HG03139 (cell line): ENCODE measurements around the gene SCLY.
"Not testable (repeated sequence)": the region's sequence is repeated elsewhere in the genome, so short reads cannot be mapped to it uniquely, and the experiment has no call there.

ENCODE experiments used
- ATAC-seq: cut with Tn5 transposase; IDR thresholded peaks from one replicate; pipeline ENCODE4 v1.9.1; 2021; ENCODE audit not compliant: unreplicated experiment

Gene SCLY

DNA sequence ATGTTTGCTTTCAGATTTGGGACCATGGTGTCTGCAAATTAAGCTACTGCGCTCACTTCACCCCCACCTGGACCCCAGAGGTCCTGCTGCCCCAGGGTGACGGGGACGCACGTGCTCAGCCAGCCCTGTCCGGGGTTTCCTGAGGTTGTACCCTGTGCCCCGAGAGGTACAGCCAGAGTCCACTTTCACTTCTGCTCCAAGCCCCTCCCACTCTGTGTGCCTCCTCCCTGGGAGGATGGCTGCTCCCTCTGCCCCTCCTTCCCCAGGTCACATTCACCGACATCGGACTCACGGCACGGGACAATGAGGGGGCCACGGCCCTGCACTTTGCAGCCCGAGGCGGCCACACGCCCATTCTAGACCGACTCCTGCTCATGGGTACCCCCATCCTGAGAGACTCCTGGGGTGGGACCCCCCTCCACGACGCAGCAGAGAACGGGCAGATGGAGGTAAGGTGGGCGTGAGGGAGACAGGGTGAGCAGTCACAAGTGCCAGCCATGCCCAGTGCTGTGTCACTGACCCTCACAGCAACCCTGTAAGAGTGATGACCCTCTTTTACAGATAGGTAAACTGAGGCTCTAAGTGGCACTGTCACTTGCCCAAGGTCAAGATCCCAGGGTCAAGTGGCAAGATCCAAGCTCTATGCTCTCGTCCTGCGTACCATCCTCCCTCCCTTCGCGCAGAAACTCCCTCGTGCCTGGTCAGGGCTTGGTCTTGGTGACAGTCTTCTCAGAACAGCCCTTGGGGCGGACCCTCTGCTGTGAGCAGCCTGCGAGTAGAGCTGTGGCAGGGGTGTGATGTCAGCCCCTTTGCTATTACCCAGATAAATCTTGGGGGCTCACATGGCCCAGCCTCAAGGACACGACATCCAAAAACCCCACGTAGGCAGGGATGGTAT lies 47.0 kb downstream of the SCLY start:
- peak; percentile 47 for ATAC-seq

DNA sequence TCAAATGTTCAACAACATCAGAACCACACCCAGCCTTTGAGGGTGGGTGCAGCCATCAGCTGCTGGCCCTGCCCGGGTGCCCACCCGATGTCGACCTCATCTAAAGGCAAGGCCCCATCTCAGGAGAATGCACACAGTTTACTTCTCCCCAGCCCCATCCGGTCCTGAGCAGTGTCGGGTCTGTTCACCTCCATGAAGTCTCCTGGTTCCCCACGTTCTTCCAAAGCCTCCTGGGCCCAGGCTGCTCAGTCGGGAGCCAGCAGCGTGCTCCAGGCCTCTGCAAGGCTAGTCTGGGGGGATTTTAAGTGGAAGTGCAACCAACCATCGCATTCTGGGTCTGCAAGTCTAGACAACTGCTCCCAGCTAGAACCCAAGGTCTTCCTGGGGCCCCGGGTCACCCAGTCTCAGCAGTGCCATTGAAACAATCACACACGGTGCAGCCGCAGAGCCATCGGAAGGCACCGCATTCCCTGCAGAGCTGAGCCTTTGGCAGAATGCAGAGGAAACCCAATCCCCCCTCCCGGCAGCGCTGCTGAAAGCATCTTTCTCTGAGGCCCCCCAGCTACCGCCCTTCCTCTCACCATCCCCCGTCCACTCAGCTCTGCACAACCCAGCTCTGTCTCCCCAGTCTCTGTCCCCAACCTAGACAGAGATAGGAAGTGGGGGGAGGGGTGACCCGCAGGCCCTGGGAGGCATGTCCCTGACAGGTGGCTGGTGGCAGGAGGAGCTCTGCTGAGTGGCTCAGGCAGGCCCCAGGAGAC lies 47.8 kb downstream of the SCLY start:
- ATAC-seq: peak; percentile 78

DNA sequence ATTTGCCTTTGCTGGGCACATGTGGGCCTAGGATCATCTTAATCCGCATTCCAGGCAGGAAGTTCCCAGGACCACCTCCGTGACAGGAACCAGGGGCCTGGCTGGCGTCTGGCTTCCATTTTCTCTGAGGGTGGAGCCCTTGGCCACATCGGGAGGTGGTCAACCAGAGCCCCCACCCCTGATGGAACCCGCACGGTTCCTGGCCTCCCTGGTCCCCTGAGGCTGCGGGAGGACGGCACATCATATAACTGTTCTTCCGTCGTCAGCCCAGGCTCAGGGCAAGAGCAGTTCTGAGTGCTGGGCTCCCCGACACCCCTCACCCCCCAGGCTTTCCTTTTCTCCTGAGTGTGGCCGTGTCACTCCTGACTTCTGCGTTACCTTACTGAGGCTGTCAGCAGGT lies 52.8 kb downstream of the SCLY start:
- ATAC-seq: no peak

DNA sequence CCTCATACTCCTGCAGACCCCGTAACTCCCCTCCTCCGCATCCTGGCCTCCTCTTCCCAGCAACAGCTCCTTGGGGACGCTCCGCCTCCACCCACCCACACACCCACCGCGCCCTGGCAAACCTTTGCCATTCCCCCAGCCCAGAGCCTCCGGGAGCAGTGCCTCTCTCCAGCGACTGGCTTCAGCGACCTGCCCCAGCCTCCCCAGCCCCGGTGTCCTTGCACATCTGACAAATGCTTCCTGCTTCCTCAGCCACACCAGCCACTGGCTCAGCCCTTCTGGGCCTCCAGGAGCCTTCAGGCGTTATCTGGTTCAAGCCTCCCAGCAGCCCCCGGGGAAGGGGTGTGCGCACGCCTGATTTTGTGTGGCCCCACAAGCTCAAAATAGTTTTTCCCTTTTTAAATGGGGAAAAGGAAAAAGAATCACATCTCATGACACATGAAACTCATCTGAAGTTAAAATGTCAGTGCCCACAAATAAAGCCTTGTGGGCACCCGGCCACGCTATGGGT lies 53.6 kb downstream of the SCLY start:
- no peak for ATAC-seq

DNA sequence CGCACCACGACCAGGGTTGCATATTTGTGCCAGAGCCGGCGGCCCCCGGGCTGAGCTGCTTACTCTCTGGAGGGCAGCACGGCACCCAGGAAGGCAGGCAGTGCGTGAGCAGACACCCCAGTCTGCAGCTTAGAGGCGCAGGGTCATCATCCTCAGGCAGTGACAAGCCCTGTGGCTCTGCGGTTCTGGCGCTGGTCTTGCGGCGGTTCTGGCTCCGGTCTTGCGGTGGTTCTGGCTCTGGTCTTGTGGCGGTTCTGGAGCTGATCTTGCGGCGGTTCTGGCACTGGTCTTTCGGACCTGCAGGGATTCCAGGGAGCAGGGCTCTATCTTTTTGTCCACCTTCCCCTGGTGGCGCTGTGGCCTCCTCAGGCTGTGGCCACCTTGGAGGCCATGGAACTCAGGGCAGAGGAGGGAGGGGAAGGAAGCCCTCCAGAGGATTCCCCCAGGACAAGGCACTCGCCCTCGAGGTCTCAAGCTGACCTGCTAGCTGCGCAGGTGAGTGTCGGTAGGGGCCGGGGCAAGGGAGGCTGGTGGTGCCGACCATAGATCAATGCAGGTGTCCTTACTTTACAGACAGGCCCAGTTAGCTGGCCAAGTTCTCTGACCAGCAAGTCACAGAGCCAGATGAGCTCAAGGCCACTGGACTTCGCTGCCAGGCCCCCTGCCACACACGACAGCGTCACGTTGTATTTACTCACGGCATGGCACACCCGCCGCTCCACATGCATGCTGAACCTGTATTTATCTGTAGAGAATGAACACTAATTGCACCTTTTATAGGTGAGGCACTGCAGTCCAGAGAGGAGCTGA lies 54.3 kb downstream of the SCLY start:
- no peak for ATAC-seq

DNA sequence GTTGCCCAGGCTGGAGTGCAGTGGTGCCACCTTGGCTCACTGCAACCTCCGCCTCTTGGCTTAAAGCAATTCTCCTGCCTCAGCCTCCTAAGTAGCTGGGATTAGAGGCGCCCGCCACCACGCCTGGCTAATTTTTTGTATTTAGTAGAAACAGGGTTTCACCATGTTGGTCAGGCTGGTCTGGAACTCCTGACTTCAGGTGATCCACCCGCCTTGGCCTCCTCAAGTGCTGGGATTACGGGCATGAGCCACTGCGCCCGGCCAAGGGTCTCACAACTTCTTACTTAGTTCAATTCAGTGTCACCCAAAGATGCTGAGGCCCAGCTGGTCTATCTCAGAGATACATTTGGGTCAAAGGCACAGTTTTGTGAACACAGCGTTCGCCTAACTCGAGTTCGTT lies 54.9 kb downstream of the SCLY start:
- ATAC-seq: not testable (repeated sequence)

DNA sequence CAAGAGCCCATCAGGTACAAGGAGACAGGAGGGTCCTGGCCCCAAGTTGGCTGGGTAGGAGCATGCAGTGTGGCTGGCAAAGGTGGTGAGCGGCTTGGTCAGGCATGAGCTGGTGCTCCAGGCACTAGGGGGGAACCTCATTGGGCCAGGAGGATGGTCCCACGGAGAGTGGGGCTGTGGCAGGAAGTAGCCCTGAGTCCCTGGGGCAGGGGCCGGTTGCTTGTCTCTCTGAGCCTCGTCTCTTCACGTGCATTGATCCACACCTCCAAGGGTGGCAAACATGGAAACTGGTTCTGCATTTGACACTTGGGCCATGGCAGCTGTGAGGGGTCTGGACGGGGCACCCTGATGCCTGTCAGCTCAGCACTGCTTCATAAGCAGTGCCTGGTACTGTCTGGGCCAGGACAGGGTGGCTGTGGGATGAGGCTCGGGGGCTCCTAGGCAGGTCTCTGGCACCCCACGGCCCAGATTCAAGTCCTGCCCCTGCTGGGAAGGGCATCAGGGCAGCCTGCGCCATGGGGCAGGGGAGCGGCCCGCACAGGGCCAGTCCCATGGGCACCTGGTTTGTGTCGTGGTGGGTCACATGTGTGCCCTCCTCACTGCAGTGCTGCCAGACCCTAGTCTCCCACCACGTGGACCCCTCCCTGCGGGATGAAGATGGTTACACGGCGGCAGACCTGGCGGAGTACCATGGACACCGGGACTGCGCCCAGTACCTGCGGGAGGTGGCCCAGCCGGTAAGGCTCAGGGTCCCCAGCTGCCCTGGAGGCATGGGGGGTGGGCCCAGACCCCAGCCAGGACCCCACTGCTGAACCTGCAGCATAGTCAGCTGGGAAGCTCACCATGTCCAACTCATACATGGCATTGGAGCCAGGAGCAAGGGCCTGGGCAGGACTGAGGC lies 55.7 kb downstream of the SCLY start:
- no peak for ATAC-seq

DNA sequence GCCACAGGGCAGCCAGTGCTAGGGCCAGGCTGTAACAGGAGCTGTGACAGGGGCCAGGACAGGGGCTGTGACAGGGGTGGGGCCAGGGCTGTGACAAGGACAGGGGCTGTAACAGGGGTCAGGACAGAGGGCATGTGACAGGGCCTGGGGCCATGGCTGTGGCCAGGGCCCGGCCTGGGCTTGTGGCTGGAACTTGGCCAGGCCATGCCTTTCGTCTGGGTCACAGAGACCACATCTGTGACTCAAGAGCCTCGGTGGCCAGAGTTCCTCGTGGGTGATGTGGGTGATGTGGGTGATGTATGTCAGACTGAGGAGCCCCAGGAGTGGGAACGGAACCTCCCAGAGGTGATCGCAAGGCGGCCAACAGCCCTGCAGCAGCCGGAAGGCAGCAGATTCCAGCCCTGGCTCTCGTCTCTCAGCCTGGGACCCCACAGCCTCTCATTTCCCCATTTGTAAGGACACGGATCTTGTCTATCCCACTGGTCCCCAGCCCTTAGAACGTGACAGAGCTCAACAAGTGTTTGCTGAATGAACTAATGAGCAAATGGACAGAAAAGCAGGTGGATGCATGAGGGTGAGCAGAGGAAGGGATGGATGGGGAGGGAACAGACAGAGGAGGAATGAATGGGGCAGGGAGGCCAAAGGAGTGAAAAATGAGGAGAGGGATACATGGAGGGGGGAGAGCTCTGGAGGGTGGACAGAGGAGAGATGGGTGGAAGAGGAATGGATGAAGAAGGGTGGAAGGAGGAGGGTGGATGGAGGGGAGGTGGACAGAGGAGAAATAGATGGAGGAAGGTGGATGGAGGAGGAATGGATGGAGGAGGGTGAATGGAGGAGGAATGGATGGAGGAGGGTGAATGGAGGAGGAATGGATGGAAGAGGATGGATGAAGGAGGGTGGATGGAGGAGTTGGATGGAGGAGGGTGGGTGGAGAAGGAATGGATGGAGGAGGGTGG lies 56.7 kb downstream of the SCLY start:
- ATAC-seq: no peak

DNA sequence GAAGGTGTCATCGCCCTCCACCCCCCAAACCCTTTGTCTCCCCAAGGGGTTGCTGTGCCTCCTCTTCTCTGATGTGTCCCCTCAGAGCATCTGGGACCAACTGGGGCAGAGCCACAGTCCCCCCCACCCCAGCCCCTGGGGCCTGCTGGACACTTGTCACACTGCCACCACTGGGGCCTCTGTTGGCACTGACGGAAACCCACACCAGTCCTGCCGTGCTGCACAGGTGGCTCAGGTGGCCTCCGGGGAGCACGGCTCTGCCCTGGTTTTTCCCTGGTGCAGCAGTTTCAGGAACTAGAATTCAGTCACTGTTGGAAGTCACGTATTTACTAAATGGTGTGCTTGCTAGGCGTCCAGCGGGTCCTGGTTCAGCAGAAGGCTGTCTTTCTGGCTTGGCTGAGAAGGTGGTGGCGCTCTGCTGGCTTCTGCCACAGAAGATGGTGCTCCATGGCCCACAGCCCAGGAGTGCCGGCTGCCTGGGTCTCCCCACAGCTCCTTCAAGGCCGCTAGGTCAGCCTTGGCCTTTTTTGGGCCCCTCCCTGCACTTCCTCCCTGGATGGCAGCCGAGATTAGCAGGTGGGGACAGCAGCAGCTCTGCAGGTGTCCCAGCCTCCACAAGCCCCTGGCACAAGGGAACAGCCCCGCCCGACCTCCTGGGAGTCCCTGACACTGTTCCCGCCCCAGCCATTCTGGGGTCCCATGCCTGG lies 59.1 kb downstream of the SCLY start:
- no peak for ATAC-seq

DNA sequence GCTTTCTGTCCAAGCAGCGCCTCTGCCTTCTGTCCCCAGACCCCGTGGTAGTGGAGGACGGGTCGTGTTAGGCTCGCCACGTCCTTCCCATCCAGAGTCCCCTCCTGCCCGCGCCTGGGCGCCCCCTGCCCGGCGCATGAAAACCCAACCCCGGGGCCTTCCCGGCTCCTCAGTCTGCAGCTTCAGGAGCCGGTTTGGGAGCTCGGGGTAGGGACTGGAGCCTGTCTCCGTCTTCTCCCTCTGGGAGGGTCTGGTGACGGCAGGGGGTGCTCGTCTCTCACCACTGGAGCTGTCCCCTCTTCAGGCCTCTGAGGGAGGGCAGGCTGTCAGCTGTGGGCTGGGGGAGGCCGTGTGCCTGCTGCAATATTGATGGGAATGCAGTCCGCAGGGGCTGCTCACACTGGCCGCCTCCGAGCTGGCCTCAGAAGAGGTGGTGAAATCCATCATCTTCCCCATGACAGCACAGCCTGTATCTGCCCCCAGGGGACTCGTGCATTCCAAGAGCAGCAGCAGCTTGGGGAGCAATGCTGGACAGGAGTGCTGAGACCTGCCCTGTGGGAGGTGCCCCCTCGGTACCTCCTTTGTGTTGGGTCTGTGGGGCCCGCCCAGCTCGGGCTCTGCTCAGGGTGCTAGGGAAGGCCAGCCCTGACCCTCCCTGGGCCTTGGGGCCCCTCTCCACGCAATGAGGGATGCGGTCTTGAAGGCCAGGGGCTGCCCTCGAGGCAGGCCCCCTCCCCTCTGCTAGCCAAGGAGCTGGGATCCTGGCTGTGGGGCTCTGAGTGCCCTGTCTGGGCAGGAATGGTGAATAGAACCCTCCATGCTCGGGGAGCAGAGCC lies 59.9 kb downstream of the SCLY start:
- ATAC-seq: no peak

DNA sequence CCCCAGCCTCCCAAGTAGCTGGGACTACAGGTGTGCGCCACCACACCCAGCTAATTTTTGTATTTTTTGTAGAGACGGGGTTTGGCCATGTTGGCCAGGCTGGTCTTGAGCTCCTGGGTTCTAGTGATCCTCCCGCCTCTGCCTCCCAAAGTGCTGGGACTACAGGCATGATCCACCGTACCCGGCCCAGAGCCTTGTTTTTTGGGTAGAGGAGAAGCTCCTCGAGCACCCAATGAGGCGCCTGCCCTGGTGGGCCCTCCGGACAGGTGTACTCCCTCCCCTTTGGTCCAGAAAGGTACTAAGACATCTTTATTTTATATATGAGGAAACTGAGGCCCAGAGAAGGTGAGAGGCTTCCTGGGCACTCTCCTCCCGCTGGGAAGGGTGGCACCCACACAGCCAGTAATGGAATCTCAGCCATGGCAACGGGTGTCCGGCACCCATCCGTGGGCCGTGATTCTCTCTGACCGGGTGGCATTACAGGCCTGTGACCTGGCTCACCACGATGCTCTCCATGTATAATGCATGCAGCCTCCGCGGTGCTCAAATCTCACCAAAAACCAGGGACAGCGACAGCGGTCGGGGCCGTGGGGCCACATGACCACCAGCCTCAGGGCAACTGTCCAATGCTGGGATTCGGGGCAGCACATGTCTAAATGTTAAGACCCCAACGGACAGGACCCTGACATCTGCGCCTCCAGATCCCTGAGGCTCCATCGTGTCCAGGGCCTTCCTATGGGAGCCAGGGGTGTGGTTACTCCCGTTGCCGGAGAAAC lies 60.9 kb downstream of the SCLY start:
- no peak for ATAC-seq

DNA sequence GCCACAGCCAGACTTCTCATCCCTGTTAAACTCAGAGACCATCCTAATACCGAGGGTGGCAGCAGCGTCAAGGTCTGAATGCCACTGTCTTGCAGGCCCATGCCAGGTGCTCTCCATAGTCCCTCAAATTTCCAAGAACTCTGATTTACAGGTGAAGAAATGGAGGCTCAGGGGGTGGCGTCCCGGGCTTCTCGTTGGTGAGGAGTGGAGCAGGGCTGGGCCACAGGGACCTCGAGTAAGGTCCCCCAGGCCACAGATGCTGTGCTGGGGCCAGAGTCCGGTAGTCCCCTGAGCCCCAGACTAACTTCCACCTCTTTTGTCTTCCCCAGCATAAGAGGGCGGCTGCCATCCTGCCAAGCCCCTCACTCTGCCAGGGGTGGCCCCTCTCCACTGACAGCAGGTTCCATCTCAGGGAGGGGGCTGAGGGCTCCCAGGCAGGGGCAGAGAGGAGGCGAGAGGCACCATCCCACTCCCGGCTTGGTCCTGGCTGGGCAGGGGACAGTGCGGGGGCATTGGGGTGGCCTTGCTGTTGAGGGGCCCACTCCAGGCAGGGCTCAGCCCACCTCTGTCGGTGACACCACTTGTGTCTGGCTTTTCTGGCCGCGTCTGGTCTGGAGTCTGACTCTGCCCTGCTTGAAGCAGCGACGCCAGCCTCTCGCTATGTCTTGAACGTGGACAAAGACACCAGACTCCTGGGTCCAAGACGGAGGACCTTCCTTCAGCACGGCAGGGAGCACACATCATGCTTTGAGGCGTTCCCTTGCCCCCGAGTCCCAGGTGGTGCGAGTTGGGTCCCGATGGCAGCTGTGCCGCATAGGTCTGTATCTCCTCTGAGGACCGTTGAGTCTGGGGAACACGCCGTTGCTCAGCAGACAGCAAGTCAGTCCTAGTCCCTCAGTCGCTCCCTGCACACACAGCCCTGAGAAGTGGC lies 61.8 kb downstream of the SCLY start:
- no peak for ATAC-seq

DNA sequence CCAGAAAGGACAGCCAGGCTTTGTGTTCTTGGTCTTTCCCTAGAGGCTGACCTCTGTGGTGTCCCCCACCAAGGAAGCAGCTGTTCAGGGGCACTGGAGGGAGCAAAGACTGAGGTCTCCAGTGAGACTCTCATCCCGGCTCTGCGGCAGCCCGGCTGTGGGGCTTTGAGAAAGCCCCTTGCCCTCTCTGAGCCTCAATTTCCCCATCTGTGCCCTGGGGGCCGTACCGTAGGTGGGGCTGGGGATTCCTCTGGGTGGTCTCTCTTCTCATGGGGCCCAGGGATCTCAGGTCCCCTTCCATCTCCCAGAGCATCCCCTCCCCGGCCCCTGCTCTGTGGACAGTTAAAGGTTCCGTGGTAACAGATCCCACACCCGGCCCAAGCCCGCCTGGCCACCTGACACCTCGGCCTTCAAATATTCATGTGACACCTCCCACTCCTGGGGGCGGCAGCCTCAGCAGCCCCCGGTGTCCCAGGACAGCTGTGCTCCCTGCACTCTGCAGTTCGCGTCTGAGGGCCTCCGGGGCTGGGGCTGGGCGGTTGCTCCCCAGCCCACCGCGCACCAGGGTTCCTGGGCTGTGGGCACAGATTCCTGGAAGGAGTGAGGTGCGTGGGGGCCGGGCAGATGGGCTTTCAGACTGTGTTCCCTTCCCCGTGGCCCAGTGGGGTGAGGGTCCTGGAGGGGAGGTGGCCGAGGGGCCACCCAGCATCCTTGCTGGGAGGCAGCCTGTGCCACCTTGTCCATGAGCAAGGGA lies 62.6 kb downstream of the SCLY start:
- no peak for ATAC-seq

DNA sequence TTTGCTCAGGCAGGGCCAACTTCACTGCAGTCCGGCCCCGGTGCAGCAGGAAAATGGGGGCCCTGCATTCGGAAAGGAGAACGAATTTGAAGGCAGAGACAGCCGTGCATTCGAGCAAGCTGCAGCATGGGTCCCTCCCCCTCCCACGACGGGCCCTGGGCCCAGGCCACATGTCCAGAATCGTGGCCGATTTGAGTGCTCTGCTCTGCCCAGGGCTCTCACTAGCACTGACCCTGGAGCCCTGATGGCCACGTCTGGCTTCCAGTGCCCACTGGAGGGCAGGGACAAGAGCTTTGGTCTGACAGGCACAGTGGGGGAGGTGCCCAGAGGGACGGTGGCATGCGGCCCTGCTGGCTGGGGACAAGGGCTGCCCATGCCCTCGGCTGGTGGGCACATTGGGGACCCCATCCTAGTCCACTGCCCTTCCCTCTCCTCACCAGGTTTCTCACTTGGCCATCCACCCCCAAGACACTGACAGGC lies 63.2 kb downstream of the SCLY start:
- ATAC-seq: no peak
